HL-60/S4 treated with phorbol 12-myristate 13-acetate at 8.2 ng/mL for 4 days and 3 days (cell line): ENCODE data around the gene TACC2.

Experiments
- in situ Hi-C: fragments of 300-500 bp; cut with MboI; formaldehyde crosslinking; loops from 2 replicates; pipeline ENCODE4 v1.15.0; 2022; ENCODE audit warnings: low sequenced_read_pairs

TACC2 gene

GRCh38 chr10:122164023-122164601 lies 175.1 kb downstream of the TACC2 start:
- in situ Hi-C loops, result no loop called here

- in situ Hi-C loops, result no loop called here
Observed at GRCh38 chr10:122164815-122165483, 176.0 kb downstream of the TACC2 start.

- in situ Hi-C loops, result no loop called here
Observed at GRCh38 chr10:122165484-122166276, 176.7 kb downstream of the TACC2 start.

GRCh38 chr10:122168101-122168500 lies 179.1 kb downstream of the TACC2 start:
- in situ Hi-C loops, result no loop called here

GRCh38 chr10:122168598-122169394 lies 179.8 kb downstream of the TACC2 start:
- in situ Hi-C loops, result no loop called here

- in situ Hi-C loops, result no loop called here
Observed at GRCh38 chr10:122170802-122171201, 181.8 kb downstream of the TACC2 start.

GRCh38 chr10:122171302-122172075 lies 182.5 kb downstream of the TACC2 start:
- in situ Hi-C loops, result no loop called here

GRCh38 chr10:122172361-122173008 lies 183.5 kb downstream of the TACC2 start:
- in situ Hi-C loops, result no loop called here

GRCh38 chr10:122173337-122173736 lies 184.4 kb downstream of the TACC2 start:
- in situ Hi-C loops, result no loop called here

GRCh38 chr10:122173766-122174435 lies 184.9 kb downstream of the TACC2 start:
- in situ Hi-C loops, result no loop called here

GRCh38 chr10:122176232-122177213 lies 187.6 kb downstream of the TACC2 start:
- in situ Hi-C loops, result no loop called here

GRCh38 chr10:122178655-122179054 lies 189.7 kb downstream of the TACC2 start:
- in situ Hi-C loops, result no loop called here

- in situ Hi-C loops, result no loop called here
Observed at GRCh38 chr10:122181041-122181732, 192.2 kb downstream of the TACC2 start.

- in situ Hi-C loops, result no loop called here
Observed at GRCh38 chr10:122181876-122182275, 192.9 kb downstream of the TACC2 start.

- in situ Hi-C loops, result no loop called here
Observed at GRCh38 chr10:122182308-122182707, 193.3 kb downstream of the TACC2 start.

- in situ Hi-C loops, result no loop called here
Observed at GRCh38 chr10:122184254-122184653, 195.3 kb downstream of the TACC2 start.

- in situ Hi-C loops, result no loop called here
Observed at GRCh38 chr10:122185643-122186042, 196.7 kb downstream of the TACC2 start.
